Stimulated activated CD4-positive, alpha-beta T cell treated with anti-CD3 and anti-CD28 coated beads, Interleukin-2, amount 100 ng/mL, for 48 hours (primary cell): ENCODE results near the gene SLAMF1.
"Not testable (repeated sequence)": the region's sequence is repeated elsewhere in the genome, so short reads cannot be mapped to it uniquely, and the experiment has no call there.

ENCODE experiments used
- DNase-seq, 2 donors: peaks; one replicate each; pipeline ENCODE4 v3.0.0-alpha.2; 2020

Gene SLAMF1

GRCh38 chr1:160664573-160665051 is 17.8 kb upstream of the SLAMF1 start:
- DNase-seq, result no peak

GRCh38 chr1:160662910-160663309 is 16.1 kb upstream of the SLAMF1 start:
- DNase-seq, result no peak

- no peak for DNase-seq
Measured at GRCh38 chr1:160659566-160659965, 12.7 kb upstream of the SLAMF1 start.

GRCh38 chr1:160658814-160659193 is 12.0 kb upstream of the SLAMF1 start:
- DNase-seq, result no peak

DNA sequence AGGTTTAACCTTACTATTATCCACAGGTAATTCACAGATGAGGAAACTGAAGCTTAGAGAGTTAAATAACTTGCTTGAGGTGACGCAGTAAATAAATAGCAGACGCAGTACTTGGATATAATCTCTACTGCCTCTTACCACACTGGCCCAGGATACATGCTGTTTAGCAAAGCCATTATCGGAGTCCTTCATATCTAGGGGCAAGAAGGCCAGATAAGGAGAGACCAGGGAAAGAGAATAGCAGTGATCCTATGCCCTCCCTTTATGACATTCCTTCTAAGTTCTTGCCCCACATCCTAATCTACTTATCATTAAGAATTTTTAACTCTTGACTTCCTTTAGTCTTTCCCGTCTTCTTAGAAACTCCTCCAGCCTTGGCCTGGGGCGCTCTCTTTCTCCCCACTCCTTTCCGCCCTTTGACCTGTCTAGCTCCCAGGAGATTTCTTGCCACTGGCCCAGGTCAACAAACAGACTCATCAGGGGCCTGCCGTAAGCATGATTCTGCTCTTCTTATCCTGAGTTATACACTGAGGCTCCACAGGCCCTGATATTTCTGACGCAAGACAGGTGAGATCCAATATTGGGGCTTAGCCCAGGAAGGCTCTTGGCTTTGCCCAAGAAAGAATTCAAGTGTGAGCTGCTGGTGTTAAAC is 11.4 kb upstream of the SLAMF1 start:
- DNase-seq, result no peak

DNA sequence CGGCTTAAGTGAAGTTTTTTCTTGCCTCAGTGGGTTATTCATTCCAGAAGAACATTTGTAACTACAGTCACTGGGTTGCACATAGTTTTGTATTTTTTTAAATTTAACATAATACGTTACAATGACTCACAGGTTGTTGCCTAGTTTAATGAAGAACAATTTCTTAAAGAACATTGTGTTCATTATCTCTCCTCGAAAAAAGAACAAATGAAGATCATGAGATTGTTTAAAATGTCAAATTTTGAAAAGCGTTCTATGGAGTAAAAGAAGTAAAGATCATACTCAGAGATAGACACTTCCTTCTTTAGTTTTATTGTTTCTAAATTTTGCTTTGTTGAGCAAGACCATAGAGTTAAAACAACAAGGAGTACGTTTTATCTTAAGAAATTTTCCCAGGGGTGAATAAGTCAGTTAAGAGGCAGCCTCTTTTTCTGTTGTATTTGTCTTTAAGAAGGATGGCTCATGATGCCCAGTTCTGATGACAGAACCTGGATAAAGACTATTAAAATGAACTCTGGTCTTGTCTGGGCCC is 10.5 kb upstream of the SLAMF1 start:
- no peak for DNase-seq

DNA sequence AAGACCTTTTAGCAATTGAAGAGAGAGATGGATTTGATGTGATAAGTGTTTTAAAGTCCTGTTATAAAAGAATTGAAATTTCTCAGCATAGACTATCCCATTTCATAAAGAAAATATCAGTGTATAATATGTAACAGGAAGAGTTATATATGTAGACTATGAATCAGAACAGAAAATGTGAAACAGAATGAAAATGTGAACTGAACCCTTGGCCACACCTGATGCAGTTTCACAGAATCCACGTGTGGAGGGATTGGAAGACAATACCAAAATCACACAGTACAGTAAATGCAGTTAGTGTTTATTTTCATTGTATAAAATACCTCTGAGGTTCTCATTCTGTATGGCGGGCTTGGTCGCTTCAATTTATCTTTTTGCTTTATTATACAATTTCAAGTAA is 9.9 kb upstream of the SLAMF1 start:
- DNase-seq, result no peak

GRCh38 chr1:160653620-160654016 is 6.8 kb upstream of the SLAMF1 start:
- DNase-seq, result no peak

- DNase-seq, result no peak
Measured at GRCh38 chr1:160652924-160653619, 6.2 kb upstream of the SLAMF1 start.

DNA sequence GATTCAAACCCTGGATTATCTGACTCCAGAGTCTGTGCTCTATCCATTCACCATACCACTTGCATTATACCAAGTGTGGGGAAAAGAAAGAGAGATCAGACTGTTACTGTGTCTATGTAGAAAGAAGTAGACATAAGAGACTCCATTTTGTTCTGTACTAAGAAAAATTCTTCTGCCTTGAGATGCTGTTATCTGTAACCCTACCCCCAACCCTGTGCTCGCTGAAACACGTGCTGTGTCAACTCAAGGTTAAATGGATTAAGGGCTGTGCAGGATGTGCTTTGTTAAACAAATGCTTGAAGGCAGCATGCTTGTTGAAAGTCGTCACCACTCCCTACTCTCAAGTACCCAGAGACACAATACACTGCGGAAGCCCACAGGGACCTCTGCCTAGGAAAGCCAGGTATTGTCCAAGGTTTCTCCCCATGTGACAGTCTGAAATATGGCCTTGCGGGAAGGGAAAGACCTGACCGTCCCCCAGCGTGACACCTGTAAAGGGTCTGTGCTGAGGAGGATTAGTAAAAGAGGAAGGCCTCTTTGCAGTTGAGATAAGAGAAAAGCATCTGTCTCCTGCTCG is 5.3 kb upstream of the SLAMF1 start:
- not testable (repeated sequence) for DNase-seq

- DNase-seq, result no peak
Measured at GRCh38 chr1:160651433-160652064, 4.7 kb upstream of the SLAMF1 start.

GRCh38 chr1:160647329-160647720 is 481 bp upstream of the SLAMF1 start:
- no peak for DNase-seq

DNA sequence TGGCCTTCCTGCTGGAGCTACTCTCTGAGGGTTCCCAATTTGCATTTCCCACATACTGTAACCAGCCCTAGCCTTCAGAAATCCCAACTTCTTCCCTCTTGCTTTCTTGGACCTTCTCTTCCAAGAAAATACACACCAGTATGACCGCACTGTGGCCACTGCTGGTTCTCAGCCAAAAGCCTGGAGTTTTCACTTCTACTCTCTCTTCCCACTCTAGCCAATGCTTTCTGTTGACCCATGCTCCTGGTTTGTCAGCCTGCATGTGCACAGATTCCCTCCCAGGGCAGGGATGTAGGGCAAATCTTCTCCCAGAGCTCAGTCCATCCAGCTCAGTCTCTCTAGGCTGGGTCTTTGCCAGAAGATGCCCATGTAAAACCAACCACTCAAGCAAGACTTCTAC is 664 bp downstream of the SLAMF1 start:
- DNase-seq, result no peak

- no peak for DNase-seq
Measured at GRCh38 chr1:160645386-160646130, 1.3 kb downstream of the SLAMF1 start.

DNA sequence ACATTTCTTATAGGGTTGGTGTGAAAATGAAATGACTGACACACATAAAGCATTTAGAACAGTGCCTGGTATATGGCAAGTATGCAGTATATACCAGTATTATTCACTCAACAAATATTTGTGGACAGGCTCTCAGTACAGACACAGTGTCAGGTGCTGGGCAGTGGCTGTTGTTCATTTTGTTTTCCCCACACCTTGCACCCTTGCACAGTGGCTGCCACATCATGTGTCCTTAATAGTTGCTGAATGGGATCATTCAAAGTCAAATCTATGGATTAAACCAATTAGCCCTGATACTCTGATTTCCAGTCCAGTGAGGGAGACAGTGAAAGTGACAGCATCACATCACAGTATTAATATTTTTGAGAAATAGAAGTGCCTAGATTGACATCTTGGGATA is 2.4 kb downstream of the SLAMF1 start:
- DNase-seq, result no peak

DNA sequence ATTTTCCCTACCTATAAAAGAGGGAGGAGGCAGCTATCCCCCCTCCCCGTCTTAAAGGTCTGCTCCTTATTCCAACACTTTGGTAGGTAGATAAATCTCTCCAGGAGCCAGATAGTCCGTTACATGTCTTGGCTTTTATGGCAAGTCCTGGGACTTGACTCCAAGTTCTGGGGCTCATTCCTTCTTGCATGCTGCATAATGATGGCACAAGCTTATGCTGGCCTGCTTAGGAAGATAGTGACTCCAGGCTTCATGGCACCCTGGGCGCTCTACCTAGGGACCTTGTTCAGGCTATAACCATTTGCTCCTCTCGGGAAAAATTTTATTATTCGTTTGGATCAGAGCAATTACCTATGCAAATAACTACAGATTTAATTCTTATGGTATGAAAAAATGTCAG is 3.7 kb downstream of the SLAMF1 start:
- no peak for DNase-seq

GRCh38 chr1:160642281-160642644 is 4.6 kb downstream of the SLAMF1 start:
- no peak for DNase-seq

DNA sequence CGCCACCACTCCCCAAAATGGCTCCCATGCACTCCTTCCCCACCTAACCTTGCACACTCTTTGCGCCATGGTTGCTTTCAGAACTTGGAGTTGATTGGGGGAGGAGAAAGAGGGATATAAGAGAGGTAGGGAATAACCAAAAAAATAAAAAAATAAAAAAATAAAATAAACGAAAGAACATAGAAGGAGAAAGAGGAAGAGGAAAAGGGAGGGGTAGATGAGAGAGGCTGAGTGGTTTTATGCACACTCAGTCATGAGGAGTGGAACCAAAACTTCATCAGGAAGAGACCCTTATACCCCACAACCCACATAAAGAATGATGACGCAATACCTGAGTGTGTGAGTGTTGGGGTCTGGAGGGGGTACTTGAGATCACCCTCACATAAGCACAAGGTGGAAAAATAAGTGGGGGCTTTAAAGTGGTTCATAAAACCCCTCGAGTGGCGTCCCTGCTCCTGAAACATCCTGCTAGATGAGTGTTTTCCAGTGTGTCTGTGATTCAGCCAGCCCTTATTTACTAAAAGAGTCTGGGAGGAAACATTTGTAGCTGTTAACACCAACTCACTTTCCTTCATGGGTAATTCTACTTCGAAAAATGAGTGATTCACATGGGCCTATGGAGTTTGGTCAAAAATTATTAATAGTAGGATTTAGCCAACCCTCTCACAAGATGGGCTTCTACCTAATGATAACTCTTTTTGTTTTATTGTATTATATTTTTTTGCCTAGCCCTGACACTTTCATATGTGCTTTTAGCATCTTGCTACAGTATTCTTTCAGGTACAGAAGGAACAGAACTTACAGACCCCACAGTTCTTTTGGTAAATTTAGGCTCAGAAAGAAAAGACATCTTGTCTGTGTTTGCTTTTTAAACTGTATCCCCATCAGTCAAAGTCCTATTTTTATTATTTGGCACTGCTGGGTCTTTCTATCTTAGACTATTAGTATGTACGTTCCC is 5.2 kb downstream of the SLAMF1 start:
- DNase-seq, result no peak

- DNase-seq, result no peak
Measured at GRCh38 chr1:160640359-160641123, 6.3 kb downstream of the SLAMF1 start.

DNA sequence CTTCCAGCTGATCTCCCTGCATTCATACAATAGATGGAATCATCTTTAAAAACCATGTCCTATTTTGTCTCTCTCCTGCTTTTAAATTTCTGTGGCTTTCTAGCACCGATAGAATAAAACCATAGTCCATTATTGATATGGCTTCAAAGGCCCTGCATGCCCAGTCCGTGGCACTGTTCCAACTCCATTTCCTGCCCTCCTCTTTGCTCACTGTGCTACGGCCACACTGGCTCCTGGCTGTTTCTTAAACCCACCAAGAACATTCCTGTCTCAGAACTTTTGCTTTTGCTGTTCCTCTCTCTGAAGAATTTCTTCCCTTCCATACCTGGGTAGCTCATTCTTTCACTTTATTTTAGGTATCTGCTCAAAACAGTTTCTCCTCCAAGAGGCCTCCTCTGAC is 7.2 kb downstream of the SLAMF1 start:
- DNase-seq, result no peak

GRCh38 chr1:160638926-160639325 is 7.9 kb downstream of the SLAMF1 start:
- DNase-seq, result no peak
